ENCODE data around the gene MAD1L1.

The MAD1L1 gene

GRCh38 chr7:2108501-2109250, 124.1 kb downstream of the MAD1L1 start:
- no peaks in the 10 kb centered on the region for H3K27me3 ChIP-seq (ENCODE audit: low read length)
- no peaks in the 10 kb centered on the region for H3F3A ChIP-seq (ENCODE audit: insufficient read depth)
- H3K9me2 ChIP-seq (replicated peaks; ENCODE audit: insufficient read depth, low read length), result no peaks in the 10 kb centered on the region
- no peak overlapping the region for H3K9ac ChIP-seq (ENCODE audit: low read length)
- no peak for TF ChIP-seq EZH2phosphoT487 (conservative IDR thresholded peaks at IDR 0.05; ENCODE audit: low read length)
- TF ChIP-seq, protein P1, sequence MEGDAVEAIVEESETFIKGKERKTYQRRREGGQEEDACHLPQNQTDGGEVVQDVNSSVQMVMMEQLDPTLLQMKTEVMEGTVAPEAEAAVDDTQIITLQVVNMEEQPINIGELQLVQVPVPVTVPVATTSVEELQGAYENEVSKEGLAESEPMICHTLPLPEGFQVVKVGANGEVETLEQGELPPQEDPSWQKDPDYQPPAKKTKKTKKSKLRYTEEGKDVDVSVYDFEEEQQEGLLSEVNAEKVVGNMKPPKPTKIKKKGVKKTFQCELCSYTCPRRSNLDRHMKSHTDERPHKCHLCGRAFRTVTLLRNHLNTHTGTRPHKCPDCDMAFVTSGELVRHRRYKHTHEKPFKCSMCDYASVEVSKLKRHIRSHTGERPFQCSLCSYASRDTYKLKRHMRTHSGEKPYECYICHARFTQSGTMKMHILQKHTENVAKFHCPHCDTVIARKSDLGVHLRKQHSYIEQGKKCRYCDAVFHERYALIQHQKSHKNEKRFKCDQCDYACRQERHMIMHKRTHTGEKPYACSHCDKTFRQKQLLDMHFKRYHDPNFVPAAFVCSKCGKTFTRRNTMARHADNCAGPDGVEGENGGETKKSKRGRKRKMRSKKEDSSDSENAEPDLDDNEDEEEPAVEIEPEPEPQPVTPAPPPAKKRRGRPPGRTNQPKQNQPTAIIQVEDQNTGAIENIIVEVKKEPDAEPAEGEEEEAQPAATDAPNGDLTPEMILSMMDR (IDR thresholded peaks at IDR 0.05; ENCODE audit: insufficient read depth, low read length, poor library complexity, severe bottlenecking), result no peak
- no peak overlapping the region for H2AFZ ChIP-seq (ENCODE audit: low read depth, low read length, severe bottlenecking)
- H3K27ac ChIP-seq (ENCODE audit: low read depth, low read length), result no peak overlapping the region
- H3K4me2 ChIP-seq (ENCODE audit: low read depth, low read length, poor library complexity, severe bottlenecking), result no peak overlapping the region
- H3K36me3 ChIP-seq (ENCODE audit: low read length), result no peaks in the 10 kb centered on the region
- H3K4me3 ChIP-seq (ENCODE audit: insufficient read depth, low read length, poor library complexity, severe bottlenecking), result no peak overlapping the region
- H4K20me1 ChIP-seq (ENCODE audit: low read depth, low read length), result no peaks in the 10 kb centered on the region
- no peaks in the 10 kb centered on the region for H3K9me3 ChIP-seq (ENCODE audit: insufficient read depth, low read length)
- H3K79me2 ChIP-seq (ENCODE audit: insufficient read depth, low read length), result no peaks in the 10 kb centered on the region

DNA sequence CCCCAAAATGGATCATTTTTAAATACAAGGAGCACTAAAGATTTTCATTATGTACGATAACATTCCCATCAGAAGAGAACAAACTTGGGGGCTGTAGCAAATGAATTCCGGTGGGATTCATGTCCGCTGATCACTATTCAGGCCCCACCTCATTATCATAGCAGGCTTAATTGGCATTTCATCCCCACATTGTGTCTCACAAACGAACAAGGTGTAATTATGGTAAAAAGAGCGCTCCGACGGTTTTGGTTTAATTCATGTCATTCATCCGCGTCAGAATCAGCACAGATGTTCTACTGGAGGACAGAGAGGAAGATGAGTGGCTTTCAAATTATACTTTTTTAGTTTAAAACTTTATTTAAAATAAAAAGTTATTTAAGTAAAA, 124.7 kb downstream of the MAD1L1 start:
- no peaks in the 10 kb centered on the region for H4K20me1 ChIP-seq (ENCODE audit: low read depth, low read length)
- no peak overlapping the region for H3K9ac ChIP-seq (ENCODE audit: low read length)
- H3K27ac ChIP-seq (ENCODE audit: low read depth, low read length), result no peak overlapping the region
- H3K9me2 ChIP-seq (replicated peaks; ENCODE audit: insufficient read depth, low read length), result no peaks in the 10 kb centered on the region
- no peaks in the 10 kb centered on the region for H3K79me2 ChIP-seq (ENCODE audit: insufficient read depth, low read length)
- no peak overlapping the region for H3K4me3 ChIP-seq (ENCODE audit: insufficient read depth, low read length, poor library complexity, severe bottlenecking)
- TF ChIP-seq, protein P1 (IDR thresholded peaks at IDR 0.05; ENCODE audit: insufficient read depth, low read length, poor library complexity, severe bottlenecking), result no peak
- TF ChIP-seq EZH2phosphoT487 (conservative IDR thresholded peaks at IDR 0.05; ENCODE audit: low read length), result no peak
- no peaks in the 10 kb centered on the region for H3K36me3 ChIP-seq (ENCODE audit: low read length)
- H3F3A ChIP-seq (ENCODE audit: insufficient read depth), result no peaks in the 10 kb centered on the region
- H3K4me2 ChIP-seq (ENCODE audit: low read depth, low read length, poor library complexity, severe bottlenecking), result no peak overlapping the region
- no peak overlapping the region for H2AFZ ChIP-seq (ENCODE audit: low read depth, low read length, severe bottlenecking)
- H3K9me3 ChIP-seq (ENCODE audit: insufficient read depth, low read length), result no peaks in the 10 kb centered on the region
- no peaks in the 10 kb centered on the region for H3K27me3 ChIP-seq (ENCODE audit: low read length)

GRCh38 chr7:2107386-2108070, 125.2 kb downstream of the MAD1L1 start:
- Histone ChIP-seq H3K9ac (ENCODE audit: low read length) (no peak overlapping the region), H3K9me3 (ENCODE audit: insufficient read depth, low read length) (no peaks in the 10 kb centered on the region), H3K27me3 (ENCODE audit: low read length) (no peaks in the 10 kb centered on the region), H3K4me2 (ENCODE audit: low read depth, low read length, poor library complexity, severe bottlenecking) (no peak overlapping the region), H3K36me3 (ENCODE audit: low read length) (no peaks in the 10 kb centered on the region), H3K27ac (ENCODE audit: low read depth, low read length) (no peak overlapping the region), H3K79me2 (ENCODE audit: insufficient read depth, low read length) (no peaks in the 10 kb centered on the region), H4K20me1 (ENCODE audit: low read depth, low read length) (no peaks in the 10 kb centered on the region), H3K4me3 (ENCODE audit: insufficient read depth, low read length, poor library complexity, severe bottlenecking) (no peak overlapping the region), H3K9me2 (replicated peaks; ENCODE audit: insufficient read depth, low read length) (no peaks in the 10 kb centered on the region), H3F3A (ENCODE audit: insufficient read depth) (no peaks in the 10 kb centered on the region), H2AFZ (ENCODE audit: low read depth, low read length, severe bottlenecking) (no peak overlapping the region)
- TF ChIP-seq, protein P1 (IDR thresholded peaks at IDR 0.05; ENCODE audit: insufficient read depth, low read length, poor library complexity, severe bottlenecking), result no peak
